HG02623 (cell line): ENCODE results near the gene LTBP1.

Experiments used
- ATAC-seq: cut with Tn5 transposase; IDR thresholded peaks from one replicate; pipeline ENCODE4 v1.9.1; 2021; ENCODE audit warnings: moderate library complexity; ENCODE audit not compliant: unreplicated experiment

The LTBP1 gene

GRCh38 chr2:33291278-33292013, 344.7 kb downstream of the LTBP1 start:
- ATAC-seq: no peak

GRCh38 chr2:33292063-33292462, 345.3 kb downstream of the LTBP1 start:
- no peak for ATAC-seq

- no peak for ATAC-seq
These were observed 346.3 kb downstream of the LTBP1 start for GRCh38 chr2:33292981-33293595.

DNA sequence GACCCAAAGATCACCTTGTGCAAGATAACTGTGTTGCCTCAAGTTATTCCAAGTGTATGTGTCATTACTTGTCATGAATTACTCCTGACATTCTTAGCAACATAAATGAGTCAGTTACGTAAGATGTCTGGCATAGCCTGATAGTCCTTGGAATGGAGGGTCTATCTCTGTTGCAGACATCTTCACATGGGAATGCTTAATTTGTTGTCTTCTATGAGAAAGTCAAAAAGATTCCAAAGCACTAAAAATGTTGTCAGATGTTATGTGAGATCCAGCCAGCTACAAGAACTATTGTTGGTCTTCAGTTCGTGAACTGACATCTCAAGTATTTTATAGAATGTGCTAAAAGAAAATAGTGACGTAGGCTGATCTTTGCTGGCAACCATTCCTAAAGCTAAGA, 351.5 kb downstream of the LTBP1 start:
- ATAC-seq: no peak

DNA sequence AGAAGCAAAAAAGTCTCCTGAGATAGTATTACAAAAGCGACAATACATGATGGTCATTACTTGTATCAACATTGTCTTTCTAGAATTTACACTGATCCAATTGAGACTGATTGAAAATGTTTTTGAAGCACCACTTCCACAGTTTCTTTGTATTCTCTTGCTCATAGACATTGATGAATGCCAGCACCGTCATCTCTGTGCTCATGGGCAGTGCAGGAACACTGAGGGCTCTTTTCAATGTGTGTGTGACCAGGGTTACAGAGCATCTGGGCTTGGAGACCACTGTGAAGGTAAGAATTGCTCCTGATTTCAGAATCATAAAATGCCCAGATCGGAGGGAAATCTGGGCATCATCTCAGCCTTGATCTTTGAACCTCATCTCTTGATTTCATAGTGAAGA, 354.6 kb downstream of the LTBP1 start:
- no peak for ATAC-seq

- no peak for ATAC-seq
These were observed 355.6 kb downstream of the LTBP1 start for GRCh38 chr2:33302348-33302747.

DNA sequence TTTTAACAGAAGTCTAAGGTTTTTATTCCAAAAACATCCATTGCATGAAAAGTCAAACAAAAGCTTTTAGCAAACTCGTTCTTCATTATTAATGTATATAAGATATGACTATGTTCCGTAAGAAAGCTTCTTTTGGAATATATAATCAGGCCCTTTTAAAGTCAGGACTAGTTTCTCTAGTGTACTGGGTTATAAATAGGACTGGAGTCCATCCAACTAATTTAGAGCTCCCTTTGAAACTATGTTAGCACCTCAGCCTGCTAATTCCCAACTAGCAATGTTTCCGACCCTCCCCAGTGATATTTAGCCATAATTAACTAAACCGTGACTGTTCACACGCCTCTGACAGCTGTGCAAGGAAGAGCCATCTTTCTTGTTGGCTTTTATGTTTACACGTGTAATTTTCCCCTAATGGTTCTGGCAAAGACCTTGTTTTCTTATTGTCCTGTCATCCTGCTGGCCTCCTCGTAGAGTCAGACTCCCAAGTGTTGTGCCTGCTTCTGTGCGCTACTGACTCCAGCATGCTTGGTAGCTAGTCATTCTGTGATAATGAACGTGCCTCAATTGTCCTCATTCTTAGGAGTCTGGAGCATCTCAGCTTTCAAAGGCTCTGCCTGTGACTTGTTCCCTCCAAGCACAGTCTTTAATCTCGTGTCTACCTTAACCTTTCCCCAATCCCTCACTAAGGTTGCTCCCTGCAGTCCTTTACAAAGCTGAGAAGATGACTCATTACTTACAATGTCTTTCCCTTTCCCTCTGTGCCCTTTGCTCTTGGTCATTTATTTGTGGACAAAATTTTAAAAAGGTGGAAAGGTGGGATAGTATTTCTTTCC, 357.5 kb downstream of the LTBP1 start:
- ATAC-seq: no peak

GRCh38 chr2:33307659-33308270, 361.0 kb downstream of the LTBP1 start:
- no peak for ATAC-seq

DNA sequence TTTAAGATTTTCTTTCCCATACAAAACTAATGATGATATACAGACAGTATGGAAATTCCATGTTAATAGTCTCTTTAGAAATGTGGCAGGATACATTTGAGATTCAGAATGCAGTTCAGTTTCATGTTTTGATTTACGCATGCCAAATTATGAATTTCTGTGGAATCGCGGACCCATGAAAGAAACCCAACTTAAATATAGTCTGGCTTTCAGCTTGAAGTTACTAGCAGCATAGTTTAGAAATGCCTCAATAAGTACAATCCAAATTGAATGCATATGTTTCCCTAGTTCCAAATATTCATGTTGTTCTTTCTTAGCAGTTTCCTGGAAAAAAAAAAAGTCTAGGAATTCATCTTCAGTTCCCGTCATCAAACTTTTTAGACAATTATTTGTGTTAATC, 365.6 kb downstream of the LTBP1 start:
- ATAC-seq: no peak

- no peak for ATAC-seq
These were observed 366.3 kb downstream of the LTBP1 start for GRCh38 chr2:33313039-33313438.

- no peak for ATAC-seq
These were observed 367.8 kb downstream of the LTBP1 start for GRCh38 chr2:33314541-33314940.

DNA sequence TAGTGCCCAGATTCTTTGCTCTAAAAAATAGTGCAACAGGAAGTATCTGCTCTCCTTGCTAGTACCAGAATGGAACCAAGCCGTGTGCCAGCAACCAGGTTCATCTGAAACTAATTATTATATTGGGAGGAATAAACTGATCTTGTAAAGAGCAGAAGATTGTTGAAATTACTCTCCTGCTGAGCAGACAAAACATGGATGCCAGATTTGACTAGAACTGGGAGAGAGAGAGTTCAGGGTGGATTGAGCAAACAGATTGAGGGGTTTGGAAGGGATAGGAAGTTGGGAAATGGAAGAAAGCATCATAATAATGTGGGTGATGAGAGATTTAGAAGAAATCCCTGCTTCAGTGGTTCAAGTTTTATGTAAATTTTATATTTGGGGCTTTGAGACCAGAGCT, 369.6 kb downstream of the LTBP1 start:
- ATAC-seq: no peak

DNA sequence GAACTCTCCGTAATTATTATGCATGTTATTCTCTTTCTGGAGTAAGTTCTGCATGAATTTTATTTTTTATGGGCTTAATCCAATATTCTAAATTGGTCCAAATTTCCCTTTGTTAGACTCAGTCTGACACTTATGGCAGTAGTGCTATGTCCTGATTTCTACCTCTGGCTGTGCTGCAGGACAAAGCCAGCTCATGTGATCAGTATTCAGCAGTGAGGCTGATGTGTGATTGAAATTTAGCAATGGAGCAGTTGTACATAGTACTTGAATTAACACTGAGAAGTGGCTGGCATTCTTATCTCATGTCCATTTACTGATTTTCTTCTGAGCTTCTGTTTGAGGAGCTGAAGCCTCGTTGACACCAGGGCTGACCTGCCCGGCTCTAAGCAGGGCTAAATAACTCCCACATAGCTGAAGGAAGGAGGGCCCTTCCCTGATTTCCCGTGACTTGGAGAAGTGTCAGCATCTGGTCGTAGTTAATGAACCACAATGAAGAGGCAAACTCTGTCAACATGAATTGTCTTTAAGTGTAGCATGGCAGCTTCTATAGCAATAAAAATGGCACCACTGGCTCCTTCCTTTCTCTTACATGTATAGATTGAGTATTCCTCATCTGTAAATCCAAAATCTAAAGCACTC, 370.7 kb downstream of the LTBP1 start:
- no peak for ATAC-seq

DNA sequence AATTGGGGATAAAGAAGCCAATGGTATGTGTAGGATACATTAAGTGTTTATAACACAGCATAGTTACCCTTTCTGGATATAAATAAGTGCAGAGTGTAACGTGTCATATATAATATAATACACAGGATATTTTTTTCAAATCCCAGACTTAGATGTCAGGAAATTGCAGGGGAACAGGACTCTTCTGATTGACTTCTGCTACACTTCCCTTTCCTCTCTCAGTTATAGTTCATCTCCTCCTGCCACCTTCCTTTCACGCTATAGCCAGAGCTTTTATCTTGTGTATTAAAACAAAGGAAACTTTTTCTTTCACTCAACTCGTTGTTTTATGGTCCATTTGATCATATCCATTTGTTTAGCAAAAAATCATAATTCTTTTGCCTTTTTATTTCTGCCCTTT, 371.7 kb downstream of the LTBP1 start:
- no peak for ATAC-seq

GRCh38 chr2:33320573-33320972, 373.8 kb downstream of the LTBP1 start:
- ATAC-seq: no peak

GRCh38 chr2:33321236-33321771, 374.6 kb downstream of the LTBP1 start:
- peak; percentile 65 for ATAC-seq

DNA sequence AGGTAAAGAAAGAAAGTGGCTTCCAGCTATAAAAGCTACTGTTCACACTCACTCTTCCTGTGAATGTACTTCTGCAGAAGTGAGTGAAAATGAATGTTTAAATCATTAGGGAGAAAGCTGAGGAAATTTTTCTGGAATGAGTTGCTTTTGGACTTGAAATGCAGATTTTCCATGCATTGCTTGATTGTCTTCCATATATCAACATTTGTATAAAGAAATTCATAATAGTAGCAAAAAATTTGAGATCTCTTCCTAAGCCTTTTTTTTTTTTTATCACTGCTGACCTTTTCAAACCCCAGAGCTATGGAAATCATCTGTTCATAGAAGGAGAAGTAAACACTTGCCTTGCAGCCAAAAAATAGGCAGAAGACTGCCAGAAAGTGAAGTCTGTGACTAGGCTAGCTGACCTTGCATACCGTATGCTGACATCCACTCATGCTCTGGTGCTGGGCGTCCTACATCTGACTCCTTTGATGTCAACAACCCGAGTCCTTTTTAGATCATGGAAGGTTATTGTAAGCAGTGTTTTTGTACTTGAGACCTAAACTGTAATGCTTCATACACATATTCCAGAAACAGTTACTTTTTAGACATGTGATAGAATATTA, 375.2 kb downstream of the LTBP1 start:
- ATAC-seq: no peak

DNA sequence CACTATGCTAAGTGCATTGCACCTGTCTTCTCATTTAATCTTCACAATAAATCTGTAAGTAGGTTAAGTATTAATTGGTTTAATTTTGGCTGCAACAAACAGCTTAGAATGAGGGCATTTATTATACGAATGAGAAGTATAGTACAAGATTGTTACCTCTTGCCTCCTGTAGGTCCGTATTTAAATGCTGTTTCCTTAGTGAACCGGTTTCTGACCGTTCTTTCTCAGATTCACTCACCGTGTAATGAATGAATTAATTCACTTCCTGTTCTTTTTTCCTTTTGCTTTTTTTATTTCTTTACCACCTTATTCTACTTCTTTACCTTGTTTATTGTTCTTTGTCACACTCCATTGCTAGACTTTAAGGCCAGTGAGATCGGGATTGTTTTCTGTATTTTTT, 375.9 kb downstream of the LTBP1 start:
- ATAC-seq: no peak

GRCh38 chr2:33323957-33324356, 377.2 kb downstream of the LTBP1 start:
- no peak for ATAC-seq

DNA sequence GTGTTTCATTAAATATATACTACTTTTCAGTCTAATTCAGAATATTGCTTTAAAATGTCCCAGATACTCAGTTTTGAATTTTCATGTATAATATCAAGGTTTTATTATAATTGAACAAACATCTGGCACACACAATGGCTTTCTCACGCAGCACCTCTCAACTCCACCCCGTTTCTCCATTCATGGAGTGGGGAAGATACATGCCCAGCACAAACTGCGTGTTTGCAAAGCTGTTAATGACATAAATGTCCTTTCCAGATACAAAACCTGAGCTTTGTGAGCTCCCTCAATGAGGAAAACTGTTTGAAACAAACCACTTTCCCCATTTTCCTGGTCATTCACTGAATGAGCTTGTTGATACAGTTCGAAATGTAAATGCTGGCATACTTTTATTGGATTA, 379.3 kb downstream of the LTBP1 start:
- no peak for ATAC-seq
